Neuronal stem cell (in vitro differentiated cells): ENCODE data around the gene KCNK5.

Experiments
- DNase-seq: peaks from one replicate; pipeline ENCODE4 v3.0.0-alpha.2; 2013; ENCODE audit warnings: low spot score
- H2AFZ ChIP-seq: one replicate; pipeline ENCODE4 v1.6.1; 2013; ENCODE audit warnings: mild to moderate bottlenecking, low read length, inconsistent platforms
- H2AK5ac ChIP-seq: 2 replicates; pipeline ENCODE4 v1.6.1; 2013; ENCODE audit warnings: low read depth, mild to moderate bottlenecking, inconsistent platforms, low read length, moderate library complexity, mixed read lengths
- H2BK120ac ChIP-seq: 2 replicates; pipeline ENCODE4 v1.6.1; 2013; ENCODE audit warnings: low read depth, mild to moderate bottlenecking, inconsistent platforms, low read length, moderate library complexity, mixed read lengths
- H2BK12ac ChIP-seq: one replicate; pipeline ENCODE4 v1.6.1; 2013; ENCODE audit warnings: low read length, inconsistent platforms
- H2BK15ac ChIP-seq: 2 replicates; pipeline ENCODE4 v1.6.1; 2013; ENCODE audit warnings: mild to moderate bottlenecking, low read length, inconsistent platforms, mixed read lengths
- H2BK5ac ChIP-seq: one replicate; pipeline ENCODE4 v1.6.1; 2013; ENCODE audit warnings: inconsistent platforms, mild to moderate bottlenecking, low read length, moderate library complexity
- H3K14ac ChIP-seq: one replicate; pipeline ENCODE4 v1.6.1; 2013; ENCODE audit warnings: low read length, inconsistent platforms
- H3K18ac ChIP-seq: 2 replicates; pipeline ENCODE4 v1.6.1; 2013; ENCODE audit warnings: low read length, inconsistent platforms
- H3K23ac ChIP-seq: 2 replicates; pipeline ENCODE4 v1.6.1; 2013; ENCODE audit warnings: low read depth, mild to moderate bottlenecking, mixed read lengths, low read length, inconsistent platforms; ENCODE audit not compliant: poor library complexity
- H3K27ac ChIP-seq: replicated peaks from 3 replicates; pipeline ENCODE4 v1.5.1; 2013; ENCODE audit warnings: low read length, inconsistent platforms
- H3K27me3 ChIP-seq, 3 experiments: 2 replicates each; pipeline ENCODE4 v1.6.1; 2013; ENCODE audit warnings: low read length in 3 of 3, mild to moderate bottlenecking in 2 of 3, inconsistent platforms in 1 of 3, low read depth in 1 of 3, mixed read lengths in 1 of 3, moderate library complexity in 1 of 3; ENCODE audit not compliant: control insufficient read depth in 3 of 3, insufficient read depth in 3 of 3
- H3K36me3 ChIP-seq, 2 donors: replicated peaks in 1 of 2; 2 replicates each; pipeline ENCODE4 v1.6.1; 2013; ENCODE audit warnings: low read length in 2 of 2; ENCODE audit not compliant: control insufficient read depth in 2 of 2, insufficient read depth in 2 of 2
- H3K4ac ChIP-seq: 2 replicates; pipeline ENCODE4 v1.6.1; 2013; ENCODE audit warnings: inconsistent platforms, mild to moderate bottlenecking, low read length, moderate library complexity
- H3K4me1 ChIP-seq, 2 donors: 1 replicate in 1 of 2; 2 replicates in 1 of 2; pipeline ENCODE4 v1.6.1; 2013; ENCODE audit warnings: low read length in 2 of 2, low read depth in 1 of 2; ENCODE audit not compliant: control insufficient read depth in 2 of 2, insufficient read depth in 1 of 2
- H3K4me2 ChIP-seq: one replicate; pipeline ENCODE4 v1.6.1; 2013; ENCODE audit warnings: mild to moderate bottlenecking, low read length, inconsistent platforms; ENCODE audit not compliant: insufficient read depth, poor library complexity, severe bottlenecking
- H3K4me3 ChIP-seq, 2 donors: 2 replicates each; pipeline ENCODE4 v1.5.1; 2013; ENCODE audit warnings: low read length in 2 of 2, mild to moderate bottlenecking in 2 of 2, inconsistent platforms in 1 of 2, moderate library complexity in 1 of 2
- H3K79me1 ChIP-seq: one replicate; pipeline ENCODE4 v1.6.1; 2013; ENCODE audit warnings: low read depth, mild to moderate bottlenecking, inconsistent platforms, low read length, moderate library complexity
- H3K9ac ChIP-seq: one replicate; pipeline ENCODE4 v1.6.1; 2013; ENCODE audit warnings: mild to moderate bottlenecking, low read depth, low read length, inconsistent platforms; ENCODE audit not compliant: poor library complexity
- H3K9me3 ChIP-seq, 2 donors: replicated peaks in 1 of 2; 2 replicates each; pipeline versions ENCODE3 to v1.6.1; 2013; ENCODE audit warnings: low read length in 2 of 2, mild to moderate bottlenecking in 2 of 2, inconsistent platforms in 1 of 2, low read depth in 1 of 2, mixed read lengths in 1 of 2, moderate library complexity in 1 of 2; ENCODE audit not compliant: control insufficient read depth in 2 of 2, insufficient read depth in 1 of 2
- H4K8ac ChIP-seq: one replicate; pipeline ENCODE4 v1.6.1; 2013; ENCODE audit warnings: low read depth, mild to moderate bottlenecking, inconsistent platforms, low read length, moderate library complexity
- H4K91ac ChIP-seq: one replicate; pipeline ENCODE4 v1.6.1; 2013; ENCODE audit warnings: low read length, low read depth, mild to moderate bottlenecking, inconsistent platforms; ENCODE audit not compliant: poor library complexity
- WGBS, 2 donors: extraction: QIAGEN DNeasy Blood & Tissue Kit; methylation state at CpG; one replicate each; pipeline ENCODE4 v1.1.7; 2013; ENCODE audit warnings: missing lambda C conversion rate in 2 of 2, mixed read lengths in 1 of 2; ENCODE audit not compliant: insufficient read length in 2 of 2, insufficient replicate concordance in 1 of 2; ENCODE audit errors: extremely low coverage in 2 of 2; 5-methylcytosine and 5-hydroxymethylcytosine counted together

The KCNK5 gene

DNA sequence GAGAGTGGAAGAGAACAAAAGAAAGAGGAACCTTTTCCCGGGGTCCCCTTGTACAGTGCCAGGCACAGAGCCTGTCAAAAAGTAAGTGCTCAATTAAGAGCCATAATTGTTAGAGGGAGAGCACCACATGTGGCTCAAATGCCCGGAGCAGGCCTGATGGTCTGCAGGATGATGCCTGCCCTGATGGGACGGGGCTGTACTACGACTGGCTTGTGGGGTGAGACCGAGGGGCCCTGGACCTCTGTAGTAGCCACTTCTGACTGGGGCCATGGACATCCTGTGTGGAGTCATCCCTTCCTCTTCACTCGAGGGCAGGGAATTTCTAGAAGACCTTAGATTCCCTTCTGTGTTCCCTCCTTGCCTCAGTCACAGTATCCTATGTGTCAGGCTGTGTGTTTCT is 47.9 kb downstream of the KCNK5 start:
- Histone ChIP-seq H2BK15ac (no peak overlapping the region), H3K79me1 (no peaks in the 10 kb centered on the region), H3K18ac (no peak overlapping the region), H4K8ac (no peak overlapping the region), H3K9me3 (peaks cover 0 to 2% of the 10 kb centered on the region in 2 donors), H4K91ac (no peak overlapping the region), H2BK12ac (no peak overlapping the region), H3K27me3 (peaks cover 0 to 2% (median 0%) of the 10 kb centered on the region in 3 experiments), H3K23ac (no peak overlapping the region), H2AFZ (no peak overlapping the region), H2BK120ac (no peak overlapping the region), H3K4ac (no peak overlapping the region), H2BK5ac (no peak overlapping the region), H3K27ac (no peak overlapping the region), H3K4me3 (no peak overlapping the region), H3K4me1 (peaks cover 0 to 2% of the 10 kb centered on the region in 2 donors), H3K14ac (no peak overlapping the region), H3K4me2 (no peak overlapping the region), H3K36me3 (no peaks in the 10 kb centered on the region), H3K9ac (no peak overlapping the region), H2AK5ac (no peak overlapping the region)
- no peak for DNase-seq
- no CpG with 5 or more reads among the region's 6 CpGs for WGBS, 2 donors

DNA sequence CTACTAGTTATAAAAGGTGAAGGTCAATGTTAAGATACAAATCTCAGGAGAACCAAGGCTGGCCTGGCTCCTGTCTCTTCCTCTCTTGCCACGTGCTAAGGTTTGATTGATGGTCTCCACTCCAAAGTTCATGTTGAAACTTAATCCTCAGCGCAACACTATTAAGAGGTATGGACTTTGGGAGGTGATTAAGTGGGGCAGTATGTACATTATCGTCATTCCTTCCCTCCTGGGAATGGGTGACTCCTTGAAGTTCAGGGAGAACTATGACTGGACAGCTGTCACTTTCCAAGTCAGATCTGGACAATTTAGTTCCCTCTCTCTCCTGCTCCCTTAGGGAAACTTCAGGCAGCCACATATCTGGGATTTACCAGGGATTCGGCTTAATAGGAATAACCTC is 50.5 kb downstream of the KCNK5 start:
- Histone ChIP-seq H2AK5ac (no peak overlapping the region), H3K27me3 (peaks cover 0 to 2% (median 0%) of the 10 kb centered on the region in 3 experiments), H3K9me3 (peaks cover 0 to 2% of the 10 kb centered on the region in 2 donors), H3K27ac (no peak overlapping the region), H3K14ac (no peak overlapping the region), H2BK120ac (no peak overlapping the region), H3K4ac (no peak overlapping the region), H3K9ac (no peak overlapping the region), H3K4me1 (peaks cover 0 to 2% of the 10 kb centered on the region in 2 donors), H2BK15ac (no peak overlapping the region), H3K4me2 (no peak overlapping the region), H3K79me1 (no peaks in the 10 kb centered on the region), H3K36me3 (no peaks in the 10 kb centered on the region), H2BK12ac (no peak overlapping the region), H2BK5ac (no peak overlapping the region), H2AFZ (no peak overlapping the region), H4K91ac (no peak overlapping the region), H3K23ac (no peak overlapping the region), H4K8ac (no peak overlapping the region), H3K18ac (no peak overlapping the region), H3K4me3 (no peak overlapping the region)
- no CpG with 5 or more reads among the region's 4 CpGs for WGBS, 2 donors
- DNase-seq = no peak

DNA sequence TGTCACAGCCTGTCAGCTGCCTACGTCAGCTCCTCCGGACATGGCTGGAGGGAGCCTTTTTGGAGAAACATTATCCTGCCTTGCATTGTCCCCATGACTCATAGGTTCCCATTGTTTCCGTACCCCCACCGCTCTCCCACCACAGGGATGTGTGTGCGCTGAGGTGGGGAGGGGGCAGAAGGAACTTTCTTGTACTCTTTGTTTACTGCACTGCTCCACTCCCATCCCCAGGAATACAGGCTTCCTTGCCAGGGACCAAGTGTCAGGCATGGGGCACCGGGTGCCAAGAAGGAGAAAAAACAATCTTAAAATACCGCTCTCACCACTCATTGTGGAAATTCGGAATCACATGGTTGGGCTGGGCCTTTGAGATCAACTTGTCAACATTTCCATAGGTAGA is 51.0 kb downstream of the KCNK5 start:
- no peak for DNase-seq
- H3K23ac ChIP-seq = no peak overlapping the region
- H2BK120ac ChIP-seq = no peak overlapping the region
- no peak overlapping the region for H3K27ac ChIP-seq
- no peak overlapping the region for H2BK12ac ChIP-seq
- no peak overlapping the region for H2AK5ac ChIP-seq
- H3K79me1 ChIP-seq = no peaks in the 10 kb centered on the region
- no peak overlapping the region for H3K14ac ChIP-seq
- H4K8ac ChIP-seq = no peak overlapping the region
- H3K18ac ChIP-seq = no peak overlapping the region
- no peak overlapping the region for H3K4me2 ChIP-seq
- peaks cover 0 to 2% of the 10 kb centered on the region in 2 donors for H3K4me1 ChIP-seq
- H3K4ac ChIP-seq = no peak overlapping the region
- H4K91ac ChIP-seq = no peak overlapping the region
- H3K36me3 ChIP-seq = no peaks in the 10 kb centered on the region
- peaks cover 0 to 2% of the 10 kb centered on the region in 2 donors for H3K9me3 ChIP-seq
- H3K27me3 ChIP-seq = peaks cover 0 to 2% (median 0%) of the 10 kb centered on the region in 3 experiments
- no peak overlapping the region for H3K4me3 ChIP-seq
- no peak overlapping the region for H3K9ac ChIP-seq
- H2AFZ ChIP-seq = peak overlapping the region; percentile 33
- no CpG with 5 or more reads among the region's 8 CpGs for WGBS, 2 donors
- no peak overlapping the region for H2BK5ac ChIP-seq
- no peak overlapping the region for H2BK15ac ChIP-seq

DNA sequence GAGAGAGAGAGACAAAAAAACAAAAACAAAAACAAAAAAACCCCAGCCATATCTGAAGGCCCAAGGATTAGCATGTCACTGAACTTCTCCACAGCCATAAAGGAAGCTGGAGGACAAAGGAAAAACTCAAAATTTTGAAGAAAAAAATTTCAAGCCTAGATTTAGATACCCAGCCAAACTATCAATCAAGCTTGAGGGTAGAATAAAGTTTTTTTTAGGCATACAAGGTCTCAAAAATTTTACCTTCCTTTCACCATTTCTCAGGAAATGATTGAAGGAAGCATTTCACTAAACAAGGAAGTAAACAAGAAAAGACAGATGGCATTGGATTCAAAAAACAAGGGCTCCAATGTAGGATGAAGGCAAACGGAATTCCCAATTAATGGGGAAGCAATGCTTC is 52.1 kb downstream of the KCNK5 start:
- Histone ChIP-seq H3K4ac (no peak overlapping the region), H3K9me3 (peaks cover 0 to 2% of the 10 kb centered on the region in 2 donors), H2BK5ac (no peak overlapping the region), H3K36me3 (no peaks in the 10 kb centered on the region), H2AFZ (no peak overlapping the region), H4K91ac (no peak overlapping the region), H3K9ac (no peak overlapping the region), H4K8ac (no peak overlapping the region), H3K14ac (no peak overlapping the region), H3K4me1 (peaks cover 0 to 2% of the 10 kb centered on the region in 2 donors), H3K23ac (no peak overlapping the region), H2AK5ac (no peak overlapping the region), H3K79me1 (no peaks in the 10 kb centered on the region), H3K27me3 (peaks cover 0 to under 1% (median 0%) of the 10 kb centered on the region in 3 experiments), H3K18ac (no peak overlapping the region), H3K4me3 (no peak overlapping the region), H3K27ac (no peak overlapping the region), H2BK120ac (no peak overlapping the region), H2BK12ac (no peak overlapping the region), H2BK15ac (no peak overlapping the region), H3K4me2 (no peak overlapping the region)
- WGBS, 2 donors = no CpG with 5 or more reads among the region's 1 CpG
- DNase-seq = no peak
